CD14-positive monocyte (primary cell): ENCODE measurements around the gene GAPVD1. TPM values are rescaled to one million over a fixed set of nuclear protein-coding genes. Genes with fewer than 3 reads are reported as not detected.

Experiments used
- DNase-seq, 3 donors: peaks; one replicate each; pipeline ENCODE4 v3.0.0-alpha.2; 2011 to 2022
- H2AFZ ChIP-seq: 2 replicates; pipeline ENCODE4 v1.6.0; 2012; ENCODE audit warnings: mild to moderate bottlenecking, low read depth, low read length, inconsistent platforms; ENCODE audit not compliant: insufficient read depth, poor library complexity, severe bottlenecking
- H3K27ac ChIP-seq, 2 donors: 1 replicate in 1 of 2; 2 replicates in 1 of 2; pipeline ENCODE4 v1.5.1; 2012 to 2013; ENCODE audit warnings: low read length in 2 of 2, control low read depth in 1 of 2, inconsistent platforms in 1 of 2, low read depth in 1 of 2, mild to moderate bottlenecking in 1 of 2
- H3K27me3 ChIP-seq, 2 donors: one replicate each; pipeline versions ENCODE4 v1.6.0 to v1.6.1; 2011 to 2013; ENCODE audit warnings: low read length in 2 of 2; ENCODE audit not compliant: control insufficient read depth in 2 of 2, insufficient read depth in 2 of 2
- H3K36me3 ChIP-seq, 2 donors: replicated peaks in 1 of 2; 1 replicate in 1 of 2; 2 replicates in 1 of 2; pipeline versions ENCODE4 v1.5.1 to v1.6.1; 2012 to 2013; ENCODE audit warnings: low read length in 2 of 2, control low read depth in 1 of 2, inconsistent platforms in 1 of 2, mild to moderate bottlenecking in 1 of 2; ENCODE audit not compliant: insufficient read depth in 2 of 2, control insufficient read depth in 1 of 2
- H3K4me1 ChIP-seq, 2 donors: 1 replicate in 1 of 2; 2 replicates in 1 of 2; pipeline versions ENCODE4 v1.5.1 to v1.6.1; 2012 to 2013; ENCODE audit warnings: low read length in 2 of 2, control low read depth in 1 of 2, inconsistent platforms in 1 of 2, mild to moderate bottlenecking in 1 of 2, moderate library complexity in 1 of 2; ENCODE audit not compliant: insufficient read depth in 2 of 2, control insufficient read depth in 1 of 2
- H3K4me2 ChIP-seq: replicated peaks from 2 replicates; pipeline ENCODE3; 2012; ENCODE audit warnings: low read length, moderate library complexity, mild to moderate bottlenecking; ENCODE audit not compliant: poor library complexity, severe bottlenecking; ENCODE audit errors: extremely low read depth
- H3K4me3 ChIP-seq, 3 experiments: fragments of 200-600 bp in 1 of 3; sonication (generic) in 1 of 3; replicated peaks in 1 of 3; 1 replicate in 2 of 3; 2 replicates in 1 of 3; pipeline ENCODE4 v1.5.1; 2011 to 2013; ENCODE audit warnings: low read length in 3 of 3, mild to moderate bottlenecking in 3 of 3, control low read depth in 2 of 3, low read depth in 2 of 3, inconsistent platforms in 1 of 3, moderate library complexity in 1 of 3
- H3K79me2 ChIP-seq: 2 replicates; pipeline ENCODE4 v1.6.0; 2012; ENCODE audit warnings: mild to moderate bottlenecking, control low read depth, inconsistent platforms, low read length, moderate library complexity; ENCODE audit not compliant: insufficient read depth
- H3K9ac ChIP-seq: 2 replicates; pipeline ENCODE4 v1.6.0; 2017; ENCODE audit warnings: low read length, mild to moderate bottlenecking; ENCODE audit not compliant: insufficient read depth, poor library complexity, severe bottlenecking
- H3K9me3 ChIP-seq, 2 donors: replicated peaks in 1 of 2; 1 replicate in 1 of 2; 2 replicates in 1 of 2; pipeline versions ENCODE4 v1.5.1 to v1.6.1; 2012 to 2013; ENCODE audit warnings: low read length in 2 of 2, control low read depth in 1 of 2; ENCODE audit not compliant: control insufficient read depth in 1 of 2, insufficient read depth in 1 of 2
- H4K20me1 ChIP-seq: 2 replicates; pipeline ENCODE4 v1.6.0; 2012; ENCODE audit warnings: mild to moderate bottlenecking, low read length, control low read depth, moderate library complexity; ENCODE audit not compliant: insufficient read depth
- H3K27ac Mint-ChIP-seq, 7 donors: one replicate each; pipeline ENCODE4 v1.8.0; 2020; ENCODE audit warnings: mild to moderate bottlenecking in 7 of 7, mixed read lengths in 7 of 7, moderate library complexity in 6 of 7, inconsistent platforms in 2 of 7
- H3K27me3 Mint-ChIP-seq, 3 donors: one replicate each; pipeline ENCODE4 v1.8.0; 2021 to 2022; ENCODE audit warnings: low read depth in 3 of 3, mild to moderate bottlenecking in 3 of 3, mixed read lengths in 3 of 3, moderate library complexity in 3 of 3, inconsistent platforms in 1 of 3
- H3K36me3 Mint-ChIP-seq, 2 donors: one replicate each; pipeline ENCODE4 v1.8.0; 2020; ENCODE audit warnings: mixed read lengths in 2 of 2, inconsistent platforms in 1 of 2, mild to moderate bottlenecking in 1 of 2
- H3K4me1 Mint-ChIP-seq: one replicate; pipeline ENCODE4 v1.8.0; 2020; ENCODE audit warnings: mild to moderate bottlenecking, mixed read lengths
- H3K4me3 Mint-ChIP-seq, 2 donors: one replicate each; pipeline ENCODE4 v1.8.0; 2020; ENCODE audit warnings: mild to moderate bottlenecking in 2 of 2, mixed read lengths in 2 of 2, moderate library complexity in 1 of 2
- H3K9me3 Mint-ChIP-seq, 7 donors: one replicate each; pipeline ENCODE4 v1.8.0; 2020 to 2022; ENCODE audit warnings: mixed read lengths in 7 of 7, mild to moderate bottlenecking in 6 of 7, moderate library complexity in 6 of 7, inconsistent platforms in 2 of 7
- WGBS: methylation state at CpG from one replicate; pipeline ENCODE4 v1.1.5; 2013; ENCODE audit warnings: missing lambda C conversion rate; ENCODE audit not compliant: insufficient coverage; 5-methylcytosine and 5-hydroxymethylcytosine counted together
- intact Hi-C, 2 donors: fragments of 100-400 bp; cut with micrococcal nuclease; formaldehyde crosslinking; loops; one replicate each; pipeline versions ENCODE4 v1.15.0 to v1.15.1; 2023
- polyA plus RNA-seq, 3 donors: library from polyadenylated mRNA; depleted of rRNA in 1 of 3; unstranded in 2 of 3; stranded (reverse) in 1 of 3; fragments of 300-500 nt in 2 of 3; fragments of >200 nt in 1 of 3; fragmentation: Illumina TruSeq in 2 of 3; gene quantifications; 1 replicate in 2 of 3; 2 replicates in 1 of 3; pipeline ENCODE4 v1.2.3, GENCODE V29; 2012 to 2021
- TF ChIP-seq, protein P1 (sequence below): fragments of 200-600 bp; IDR thresholded peaks from one replicate; pipeline ENCODE4 v1.8.0; 2022; ENCODE audit warnings: antibody characterized with exemption, mild to moderate bottlenecking

Gene GAPVD1
- polyA plus RNA-seq, 3 donors, result 18.7 to 49.2 (median 30.5) TPM

DNA sequence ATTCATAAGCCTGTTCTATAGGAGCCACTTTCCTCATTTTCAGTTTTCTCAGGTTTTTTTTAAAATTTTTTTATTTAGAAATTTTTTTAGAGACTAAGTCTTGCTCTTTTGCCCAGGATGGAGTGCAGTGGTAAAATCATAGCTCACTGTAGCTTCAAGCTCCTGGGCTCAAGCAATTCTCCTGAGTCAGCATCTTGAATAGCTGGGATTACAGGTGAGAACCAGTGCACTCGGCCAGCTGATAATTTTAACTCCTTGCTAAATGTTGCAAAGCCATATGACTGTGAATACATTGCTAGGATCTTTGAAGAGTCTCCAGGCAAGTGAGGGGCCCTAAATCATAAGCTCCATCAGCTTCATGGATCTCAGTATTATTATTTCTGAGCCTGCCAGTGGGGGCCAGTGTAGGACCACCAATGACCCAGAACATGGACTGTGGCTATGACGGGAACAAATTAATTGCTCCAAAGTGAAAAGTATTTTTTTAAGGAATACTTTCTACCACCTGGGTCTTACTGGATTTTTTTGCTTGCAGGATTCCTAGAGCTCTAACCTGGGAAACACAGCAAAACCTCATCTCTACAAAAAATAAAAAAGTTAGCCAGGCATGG lies 5.7 kb upstream of the GAPVD1 start:
- no peak overlapping the region for H3K4me3 ChIP-seq
- intact Hi-C loops, result no loop called here
- no peaks in the 10 kb centered on the region for H3K27me3 Mint-ChIP-seq
- no peak overlapping the region for H3K9ac ChIP-seq
- no peak overlapping the region for H2AFZ ChIP-seq
- peaks cover 0 to 1% (median 0%) of the 10 kb centered on the region in 7 donors for H3K9me3 Mint-ChIP-seq
- DNase-seq, result no peak
- TF ChIP-seq, protein P1, sequence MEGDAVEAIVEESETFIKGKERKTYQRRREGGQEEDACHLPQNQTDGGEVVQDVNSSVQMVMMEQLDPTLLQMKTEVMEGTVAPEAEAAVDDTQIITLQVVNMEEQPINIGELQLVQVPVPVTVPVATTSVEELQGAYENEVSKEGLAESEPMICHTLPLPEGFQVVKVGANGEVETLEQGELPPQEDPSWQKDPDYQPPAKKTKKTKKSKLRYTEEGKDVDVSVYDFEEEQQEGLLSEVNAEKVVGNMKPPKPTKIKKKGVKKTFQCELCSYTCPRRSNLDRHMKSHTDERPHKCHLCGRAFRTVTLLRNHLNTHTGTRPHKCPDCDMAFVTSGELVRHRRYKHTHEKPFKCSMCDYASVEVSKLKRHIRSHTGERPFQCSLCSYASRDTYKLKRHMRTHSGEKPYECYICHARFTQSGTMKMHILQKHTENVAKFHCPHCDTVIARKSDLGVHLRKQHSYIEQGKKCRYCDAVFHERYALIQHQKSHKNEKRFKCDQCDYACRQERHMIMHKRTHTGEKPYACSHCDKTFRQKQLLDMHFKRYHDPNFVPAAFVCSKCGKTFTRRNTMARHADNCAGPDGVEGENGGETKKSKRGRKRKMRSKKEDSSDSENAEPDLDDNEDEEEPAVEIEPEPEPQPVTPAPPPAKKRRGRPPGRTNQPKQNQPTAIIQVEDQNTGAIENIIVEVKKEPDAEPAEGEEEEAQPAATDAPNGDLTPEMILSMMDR, result no peak
- H3K4me1 ChIP-seq, result peaks cover 35 to 39% of the 10 kb centered on the region in 2 donors
- H3K27ac Mint-ChIP-seq, result no peak overlapping the region
- 80% methylated on average over 1 of the region's 2 CpGs for WGBS
- H3K36me3 Mint-ChIP-seq, result peaks cover 0 to 1% of the 10 kb centered on the region in 2 donors
- no peak overlapping the region for H3K4me3 Mint-ChIP-seq
- H3K36me3 ChIP-seq, result no peaks in the 10 kb centered on the region
- no peaks in the 10 kb centered on the region for H4K20me1 ChIP-seq
- H3K9me3 ChIP-seq, result no peaks in the 10 kb centered on the region
- peaks cover 37% of the 10 kb centered on the region for H3K4me1 Mint-ChIP-seq
- peaks cover 6% of the 10 kb centered on the region for H3K79me2 ChIP-seq
- no peak overlapping the region for H3K27ac ChIP-seq
- no peaks in the 10 kb centered on the region for H3K27me3 ChIP-seq
- H3K4me2 ChIP-seq, result no peak overlapping the region

DNA sequence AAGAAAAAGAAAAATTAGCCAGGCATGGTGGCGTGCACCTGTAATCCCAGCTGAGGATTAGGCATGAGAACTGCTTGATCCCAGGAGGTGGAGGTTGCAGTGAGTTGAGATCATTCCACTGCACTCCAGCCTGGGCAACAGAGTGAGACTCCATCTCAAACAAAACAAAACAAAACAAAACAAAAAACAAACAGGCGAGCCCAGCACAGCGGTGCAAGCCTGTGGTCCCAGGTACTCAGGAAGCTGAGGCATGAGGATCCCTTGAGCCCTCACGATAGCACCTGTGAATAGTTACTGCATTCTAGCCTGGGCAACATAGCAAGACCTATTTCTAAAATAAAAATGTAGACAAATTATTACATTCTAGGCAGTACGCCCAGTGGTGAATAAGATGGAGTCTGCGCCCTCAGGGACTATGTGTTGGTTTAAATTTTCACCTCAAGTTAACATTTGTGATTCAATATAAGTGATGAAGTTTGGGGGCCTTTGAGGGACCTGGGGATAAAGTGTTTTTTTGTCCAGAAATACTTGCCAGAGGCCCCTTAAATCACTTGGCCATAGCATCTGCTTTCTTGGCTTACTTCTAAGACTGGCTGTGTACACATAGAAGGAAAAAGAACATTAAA lies 3.4 kb upstream of the GAPVD1 start:
- intact Hi-C loops, result no loop called here

More for the DNA sequence above, 3.4 kb upstream of the GAPVD1 start:
- H3K4me1 ChIP-seq, result peaks cover 49 to 53% of the 10 kb centered on the region in 2 donors
- H3K9me3 Mint-ChIP-seq, result peaks cover 0 to 6% (median 0%) of the 10 kb centered on the region in 7 donors
- WGBS, result 93% methylated on average over 2 of the region's 6 CpGs
- peak overlapping the region; percentile 96 to 99 (median 99) for H3K27ac Mint-ChIP-seq
- peaks cover 15% of the 10 kb centered on the region for H4K20me1 ChIP-seq
- H3K4me3 Mint-ChIP-seq, result peak overlapping the region in 1 of 2 donors; percentile 74
- no peaks in the 10 kb centered on the region for H3K36me3 ChIP-seq
- H3K27me3 ChIP-seq, result no peaks in the 10 kb centered on the region
- peaks cover 23% of the 10 kb centered on the region for H3K79me2 ChIP-seq
- peak overlapping the region in 1 of 3 experiments; percentile 97 for H3K4me3 ChIP-seq
- H3K36me3 Mint-ChIP-seq, result peaks cover 0 to 1% of the 10 kb centered on the region in 2 donors
- DNase-seq, result no peak
- H3K4me1 Mint-ChIP-seq, result peaks cover 53% of the 10 kb centered on the region
- H3K27ac ChIP-seq, result peak overlapping the region; percentile 66 to 95
- peaks cover 0 to 2% (median 0%) of the 10 kb centered on the region in 3 donors for H3K27me3 Mint-ChIP-seq
- H3K9ac ChIP-seq, result no peak overlapping the region
- H3K4me2 ChIP-seq, result peak overlapping the region; percentile 53
- peak overlapping the region; percentile 51 for H2AFZ ChIP-seq
- no peaks in the 10 kb centered on the region for H3K9me3 ChIP-seq
- TF ChIP-seq, protein P1, result no peak
